Right lung (tissue), 5 donors: ENCODE measurements around the gene HBD. TPM values are rescaled to one million over a fixed set of nuclear protein-coding genes. Genes with fewer than 3 reads are reported as not detected.
A peak's percentile ranks its signal among the peaks of the same experiment; 100 is the strongest.

Experiments
- DNase-seq, 2 donors: peaks; one replicate each; pipeline ENCODE4 v3.0.0-alpha.2; 2013
- polyA plus RNA-seq, 5 donors: library from polyadenylated mRNA; unstranded; fragments of 120-200 nt; gene quantifications; one replicate each; pipeline versions ENCODE4 v1.2.1 to v1.2.3, GENCODE V29; 2013; ENCODE audit warnings: inconsistent platforms in 1 of 5, low replicate concordance in 1 of 5; ENCODE audit not compliant: insufficient read length in 5 of 5, insufficient read depth in 1 of 5

The HBD gene
- polyA plus RNA-seq, 5 donors = 0.53 to 1.7 (median 0.76) TPM

- no peak for DNase-seq
Measured at GRCh38 chr11:5233307-5233706, 976 bp downstream of the HBD start.

GRCh38 chr11:5232821-5233220 is 1.5 kb downstream of the HBD start:
- DNase-seq = no peak

DNA sequence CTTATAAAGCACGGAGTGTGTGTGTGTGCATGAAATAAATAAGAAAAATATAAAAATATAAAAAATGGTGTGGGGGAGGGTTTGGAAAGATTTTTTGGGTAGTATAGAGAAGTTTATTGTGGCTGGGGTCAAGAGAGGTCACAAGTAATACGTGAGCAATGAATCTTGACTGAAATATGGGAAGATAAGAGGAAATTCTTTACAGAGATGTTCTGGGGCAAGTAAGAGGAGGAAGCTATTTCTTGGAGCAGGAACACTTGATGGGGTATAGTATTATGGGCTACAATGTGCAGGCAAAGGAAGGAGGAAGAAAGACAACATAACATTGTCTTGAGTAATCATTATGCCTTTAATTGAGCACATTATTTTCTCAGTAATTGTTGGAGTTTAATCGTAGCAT is 2.1 kb downstream of the HBD start:
- DNase-seq = no peak

DNA sequence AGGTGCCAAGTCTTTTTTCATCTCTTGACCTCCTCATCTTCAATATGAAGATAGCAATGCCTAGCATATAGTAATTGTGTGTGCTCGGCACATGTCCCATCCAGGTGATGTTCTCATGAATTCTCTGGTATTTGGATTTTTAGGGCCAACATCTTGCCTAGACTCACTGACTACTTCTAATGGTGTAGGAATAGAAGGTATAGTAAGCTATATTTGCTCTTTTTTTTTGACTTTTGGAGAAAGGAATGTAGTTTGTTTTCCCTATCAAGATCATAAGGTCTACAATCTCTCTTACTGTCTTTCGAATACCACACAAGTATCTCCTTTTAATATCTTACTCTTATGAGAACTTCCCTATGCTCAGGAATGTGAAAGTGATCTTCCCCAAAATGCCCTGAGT is 3.2 kb downstream of the HBD start:
- no peak for DNase-seq

DNA sequence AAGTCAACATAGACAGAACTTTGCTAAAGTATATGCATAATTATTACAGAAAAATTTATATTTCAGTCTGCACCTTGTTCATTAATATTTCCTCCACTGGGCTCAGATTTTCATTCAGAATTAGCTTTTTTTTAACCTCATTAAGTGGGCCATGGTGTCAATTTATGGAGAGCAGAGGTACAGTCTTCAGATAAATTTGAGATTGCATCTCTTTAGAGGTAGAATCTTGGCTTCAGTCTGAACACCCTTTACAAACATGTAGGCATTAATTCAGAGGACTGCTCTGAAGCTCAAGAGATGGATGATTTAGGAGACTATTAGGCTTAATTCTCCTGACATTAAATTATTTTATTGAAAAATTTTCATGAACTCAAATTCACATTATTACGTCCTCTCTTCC is 4.0 kb downstream of the HBD start:
- DNase-seq = no peak

- DNase-seq = no peak
Measured at GRCh38 chr11:5229796-5230195, 4.5 kb downstream of the HBD start.

GRCh38 chr11:5229356-5229755 is 4.9 kb downstream of the HBD start:
- DNase-seq = no peak

DNA sequence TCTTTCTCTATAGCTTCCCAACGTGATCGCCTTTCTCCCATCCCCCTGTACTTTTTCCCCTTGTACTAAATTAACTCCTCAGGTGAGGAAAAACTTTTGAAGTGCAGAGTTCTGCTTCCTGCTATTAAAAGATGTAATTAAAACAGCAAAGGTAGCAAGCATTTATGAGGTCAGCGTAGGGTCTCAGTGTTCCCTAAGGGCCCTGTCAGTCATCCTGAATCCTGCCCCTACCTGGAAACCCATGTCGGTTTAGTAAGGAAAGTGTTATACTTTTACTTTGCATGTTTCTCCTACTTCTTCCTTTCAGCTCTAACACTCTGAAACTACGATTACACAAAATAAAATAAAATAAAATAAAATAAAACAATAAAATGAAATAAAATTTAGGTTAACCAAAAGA is 6.2 kb downstream of the HBD start:
- no peak for DNase-seq

DNA sequence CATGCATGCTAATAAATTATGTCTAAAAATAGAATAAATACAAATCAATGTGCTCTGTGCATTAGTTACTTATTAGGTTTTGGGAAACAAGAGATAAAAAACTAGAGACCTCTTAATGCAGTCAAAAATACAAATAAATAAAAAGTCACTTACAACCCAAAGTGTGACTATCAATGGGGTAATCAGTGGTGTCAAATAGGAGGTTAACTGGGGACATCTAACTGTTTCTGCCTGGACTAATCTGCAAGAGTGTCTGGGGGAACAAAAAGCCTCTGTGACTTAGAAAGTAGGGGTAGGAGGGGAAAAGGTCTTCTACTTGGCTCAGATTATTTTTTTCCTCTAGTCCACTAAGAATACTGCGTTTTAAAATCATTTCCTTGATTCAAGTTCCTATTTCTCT is 6.6 kb downstream of the HBD start:
- DNase-seq = no peak

GRCh38 chr11:5226732-5227310 is 7.5 kb downstream of the HBD start, which contains the start of gene HBB:
Gene HBB (minus strand): TSS chr11:5227071. CDS start chr11:5227021, 50 bp downstream.
- DNase-seq = no peak

DNA sequence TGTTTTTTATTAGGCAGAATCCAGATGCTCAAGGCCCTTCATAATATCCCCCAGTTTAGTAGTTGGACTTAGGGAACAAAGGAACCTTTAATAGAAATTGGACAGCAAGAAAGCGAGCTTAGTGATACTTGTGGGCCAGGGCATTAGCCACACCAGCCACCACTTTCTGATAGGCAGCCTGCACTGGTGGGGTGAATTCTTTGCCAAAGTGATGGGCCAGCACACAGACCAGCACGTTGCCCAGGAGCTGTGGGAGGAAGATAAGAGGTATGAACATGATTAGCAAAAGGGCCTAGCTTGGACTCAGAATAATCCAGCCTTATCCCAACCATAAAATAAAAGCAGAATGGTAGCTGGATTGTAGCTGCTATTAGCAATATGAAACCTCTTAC is 8.8 kb downstream of the HBD start:
- DNase-seq = no peak

DNA sequence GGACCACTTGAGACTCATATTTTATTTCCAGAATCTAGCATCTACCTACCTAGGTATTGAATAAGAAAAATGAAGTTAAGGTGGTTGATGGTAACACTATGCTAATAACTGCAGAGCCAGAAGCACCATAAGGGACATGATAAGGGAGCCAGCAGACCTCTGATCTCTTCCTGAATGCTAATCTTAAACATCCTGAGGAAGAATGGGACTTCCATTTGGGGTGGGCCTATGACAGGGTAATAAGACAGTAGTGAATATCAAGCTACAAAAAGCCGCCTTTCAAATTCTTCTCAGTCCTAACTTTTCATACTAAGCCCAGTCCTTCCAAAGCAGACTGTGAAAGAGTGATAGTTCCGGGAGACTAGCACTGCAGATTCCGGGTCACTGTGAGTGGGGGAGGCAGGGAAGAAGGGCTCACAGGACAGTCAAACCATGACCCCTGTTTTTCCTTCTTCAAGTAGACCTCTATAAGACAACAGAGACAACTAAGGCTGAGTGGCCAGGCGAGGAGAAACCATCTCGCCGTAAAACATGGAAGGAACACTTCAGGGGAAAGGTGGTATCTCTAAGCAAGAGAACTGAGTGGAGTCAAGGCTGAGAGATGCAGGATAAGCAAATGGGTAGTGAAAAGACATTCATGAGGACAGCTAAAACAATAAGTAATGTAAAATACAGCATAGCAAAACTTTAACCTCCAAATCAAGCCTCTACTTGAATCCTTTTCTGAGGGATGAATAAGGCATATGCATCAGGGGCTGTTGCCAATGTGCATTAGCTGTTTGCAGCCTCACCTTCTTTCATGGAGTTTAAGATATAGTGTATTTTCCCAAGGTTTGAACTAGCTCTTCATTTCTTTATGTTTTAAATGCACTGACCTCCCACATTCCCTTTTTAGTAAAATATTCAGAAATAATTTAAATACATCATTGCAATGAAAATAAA is 9.5 kb downstream of the HBD start:
- DNase-seq = no peak

- no peak for DNase-seq
Measured at GRCh38 chr11:5223686-5224085, 10.6 kb downstream of the HBD start.

DNA sequence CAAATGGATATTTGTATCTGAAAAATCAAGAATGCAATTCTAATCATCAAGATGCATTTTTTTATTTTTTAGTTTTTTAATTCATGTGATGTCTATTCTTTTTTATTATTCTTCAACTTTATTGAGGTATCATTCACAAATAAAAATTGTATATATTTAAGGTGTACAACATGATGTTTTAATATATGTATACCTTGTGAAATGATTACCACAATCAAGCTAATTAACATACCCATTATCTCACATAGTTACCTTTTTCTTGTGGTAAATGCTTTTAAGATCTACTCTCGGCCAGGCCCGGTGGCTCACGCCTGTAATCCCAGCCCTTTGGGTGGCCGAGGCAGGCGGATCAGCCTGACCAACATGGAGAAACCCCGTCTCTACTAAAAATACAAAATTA is 11.1 kb downstream of the HBD start:
- no peak for DNase-seq

GRCh38 chr11:5210376-5210885 is 23.9 kb downstream of the HBD start:
- DNase-seq = no peak

DNA sequence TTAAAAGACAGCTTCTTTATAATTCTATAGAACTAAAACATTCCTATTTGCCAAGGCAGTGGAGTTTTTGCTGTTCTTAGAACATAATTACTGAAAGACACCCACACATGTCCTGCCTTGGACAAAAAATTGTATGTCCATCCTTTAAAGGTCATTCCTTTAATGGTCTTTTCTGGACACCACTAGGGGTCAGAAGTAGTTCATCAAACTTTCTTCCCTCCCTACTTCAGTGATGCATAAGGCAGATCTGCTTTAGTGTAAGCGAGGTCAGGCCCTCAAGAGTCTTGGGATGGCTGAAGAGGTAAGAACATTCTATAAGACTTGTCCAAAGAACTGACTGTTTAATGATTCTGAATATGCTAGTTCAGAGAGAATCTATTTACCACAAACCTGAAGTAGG is 29.5 kb downstream of the HBD start:
- peak; percentile 9 to 19 for DNase-seq

- DNase-seq = no peak
Measured at GRCh38 chr11:5203366-5203765, 30.9 kb downstream of the HBD start.

DNA sequence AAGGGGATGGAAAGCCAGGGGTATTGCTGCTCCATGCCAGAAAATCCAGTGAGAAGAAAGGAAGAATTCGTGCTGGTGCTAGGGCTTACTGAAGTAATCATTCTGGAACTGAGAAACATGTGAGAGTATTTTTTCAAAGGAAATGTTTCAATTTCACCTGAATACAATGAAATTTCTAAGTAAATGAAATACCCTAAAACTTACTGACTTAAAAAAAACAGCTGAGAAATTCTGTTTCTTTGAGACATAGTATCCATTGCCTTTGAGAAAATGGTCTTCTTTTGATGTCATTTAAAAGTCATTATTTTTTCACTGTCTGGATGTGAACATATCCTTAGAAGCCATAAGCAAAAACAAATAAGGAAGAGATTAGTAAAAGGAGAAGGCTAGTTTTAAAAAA is 33.7 kb downstream of the HBD start, which contains the start of gene OR51V1:
OR51V1 (minus strand) TSS at position 101 of the 400 bp plus-strand sequence; CDS start at position 101, 0 bp downstream.
- DNase-seq = no peak

DNA sequence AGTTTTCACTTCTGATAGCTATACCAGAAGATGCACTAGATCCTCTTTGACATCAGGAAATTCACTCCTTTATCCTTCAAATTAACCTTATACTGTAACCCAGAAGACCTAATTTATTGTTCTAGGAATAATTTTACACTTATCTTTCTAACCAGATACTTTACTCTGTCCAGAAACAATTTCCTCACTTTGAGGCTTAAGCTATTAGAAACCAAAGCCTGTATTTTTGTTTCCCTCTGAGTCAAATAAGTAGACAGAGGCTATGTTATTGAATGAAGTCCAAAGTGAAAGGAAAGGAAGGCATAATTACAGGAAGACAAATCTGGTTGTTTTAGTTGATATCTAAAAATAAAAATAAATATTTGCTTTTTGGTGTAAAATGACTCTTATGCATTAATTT is 36.0 kb downstream of the HBD start:
- DNase-seq = no peak

DNA sequence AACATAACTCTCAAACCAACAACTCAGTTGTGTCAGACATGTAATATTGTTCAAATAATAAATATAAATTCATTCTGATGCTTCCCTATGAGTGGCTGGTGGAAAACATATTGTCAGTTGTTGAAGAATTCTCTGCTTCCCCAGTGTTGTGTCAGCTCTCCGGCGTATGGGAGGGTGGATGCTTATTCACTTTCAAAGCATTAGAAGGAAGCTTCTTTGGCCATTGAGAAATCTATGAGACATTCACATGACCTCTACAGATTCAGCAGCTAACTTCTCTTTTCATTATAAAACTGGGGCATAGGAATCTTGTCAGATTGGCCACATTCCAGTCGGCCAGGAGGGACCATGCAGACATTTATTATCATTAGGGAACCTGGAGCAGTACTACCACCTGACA is 36.7 kb downstream of the HBD start:
- no peak for DNase-seq

DNA sequence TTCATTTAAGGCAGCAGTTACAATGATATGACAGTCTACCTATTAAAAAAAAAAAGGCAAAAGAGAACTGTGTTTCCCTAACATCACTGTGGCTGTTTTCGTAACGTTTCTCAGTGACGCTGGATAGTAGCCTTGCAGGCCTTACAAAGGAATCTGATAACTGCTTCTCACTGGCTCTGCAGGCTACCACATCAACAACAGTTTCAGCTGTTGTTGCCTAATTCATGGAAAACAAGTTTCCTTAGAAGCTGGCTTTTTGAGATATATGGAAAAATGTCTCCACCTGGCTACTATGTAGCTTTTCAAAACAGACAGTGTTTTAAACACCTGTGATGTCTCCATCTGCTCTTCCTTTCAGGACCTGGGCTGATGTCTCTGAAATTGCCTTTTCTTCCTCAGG is 37.6 kb downstream of the HBD start:
- no peak for DNase-seq

DNA sequence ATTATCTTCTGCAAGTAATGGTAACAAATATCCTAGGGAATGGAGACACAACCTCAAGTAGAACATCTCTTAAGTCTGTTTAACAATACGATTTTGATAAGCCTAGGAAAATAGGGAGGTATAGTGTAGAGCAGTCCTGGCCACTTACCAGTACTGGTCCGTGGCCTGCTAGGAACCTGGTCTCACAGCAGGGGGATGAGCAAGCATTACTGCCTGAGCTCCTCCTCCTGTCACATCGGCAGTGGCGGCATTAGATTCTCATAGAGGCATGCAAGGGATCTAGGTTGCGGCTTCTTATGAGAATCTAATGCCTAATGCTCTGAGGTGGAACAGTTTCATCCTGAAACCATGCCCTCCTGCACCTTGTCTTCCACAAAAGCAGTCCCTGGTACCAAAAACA is 38.2 kb downstream of the HBD start:
- no peak for DNase-seq

GRCh38 chr11:5192738-5193137 is 41.5 kb downstream of the HBD start:
- DNase-seq = no peak
